ENCODE measurements around the gene SLC51B.
A peak's percentile ranks its signal among the peaks of the same experiment; 100 is the strongest.
"Not testable (repeated sequence)": the region's sequence is repeated elsewhere in the genome, so short reads cannot be mapped to it uniquely, and the experiment has no call there.

The SLC51B gene

DNA sequence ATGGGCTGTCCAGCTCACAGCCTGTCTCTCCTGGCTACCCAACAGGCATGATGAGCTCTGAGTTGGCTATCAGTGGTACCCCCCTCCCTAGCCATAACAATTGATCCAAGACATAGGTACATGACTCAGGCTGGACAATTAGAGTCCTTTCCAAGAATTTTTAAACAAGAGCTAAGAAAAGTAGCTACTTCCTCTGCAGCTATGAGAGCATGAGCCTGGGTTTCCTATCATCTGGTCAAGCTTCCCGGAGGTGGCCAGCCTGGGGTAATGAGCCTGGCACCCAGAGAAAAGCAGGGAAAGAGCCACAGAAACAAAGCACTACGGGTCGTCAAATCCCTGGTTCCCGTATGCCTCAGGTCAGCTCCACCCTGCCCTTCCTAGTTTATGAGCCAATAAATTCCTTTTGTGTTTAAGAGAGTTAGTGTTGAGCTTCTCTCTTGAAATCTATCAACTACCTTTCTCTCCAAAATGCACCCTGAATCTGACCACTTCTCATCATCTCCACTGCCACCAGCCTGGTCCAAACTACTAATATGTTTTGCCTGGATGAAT is 2.3 kb upstream of the SLC51B start:
- DNase-seq, result no peak

DNA sequence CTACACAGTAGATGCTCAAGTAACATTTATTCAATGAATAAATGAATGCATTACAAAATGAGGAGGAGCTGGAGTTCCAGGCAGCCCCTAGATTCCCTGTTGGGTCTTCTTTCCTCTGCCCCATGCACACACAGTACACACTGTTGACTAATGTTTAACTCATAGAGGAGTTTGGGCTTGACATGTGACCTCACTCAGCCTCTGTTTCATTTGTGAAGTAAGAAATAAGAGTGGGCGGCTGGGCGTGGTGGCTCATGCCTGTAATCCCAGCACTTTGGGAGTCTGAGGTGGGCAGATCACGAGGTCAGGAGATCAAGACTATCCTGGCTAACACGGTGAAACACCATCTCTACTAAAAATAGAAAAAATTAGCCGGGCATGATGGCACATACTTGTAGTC is 969 bp upstream of the SLC51B start:
- not testable (repeated sequence) for DNase-seq

GRCh38 chr15:65048241-65048640 is 3.1 kb downstream of the SLC51B start:
- DNase-seq, result no peak

- peak; percentile 86 for DNase-seq
These were observed 4.2 kb downstream of the SLC51B start for GRCh38 chr15:65049418-65049840.

DNA sequence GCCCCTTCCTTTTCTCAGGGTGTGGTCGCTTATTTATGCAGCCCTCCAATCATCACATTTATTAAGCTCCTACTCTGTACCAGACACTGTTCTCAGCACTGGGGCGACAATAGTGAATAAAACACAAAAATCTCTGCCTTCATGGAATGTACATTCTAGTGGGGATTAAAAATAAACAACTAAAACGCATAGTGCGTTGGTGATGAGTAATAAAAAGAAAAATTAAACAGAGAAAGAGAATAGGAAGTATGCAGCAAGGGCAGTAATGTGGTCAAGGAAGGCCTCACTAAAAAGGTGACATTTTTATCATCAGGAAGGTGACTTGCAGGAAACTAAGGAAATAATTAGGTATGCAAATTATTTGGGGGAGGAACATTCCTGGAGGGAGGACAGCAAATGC is 5.1 kb downstream of the SLC51B start:
- no peak for DNase-seq

- no peak for DNase-seq
These were observed 6.1 kb downstream of the SLC51B start for GRCh38 chr15:65051266-65051665.

- no peak for DNase-seq
These were observed 7.8 kb downstream of the SLC51B start for GRCh38 chr15:65052956-65053355.

- DNase-seq, result peak; percentile 25
These were observed 9.4 kb downstream of the SLC51B start for GRCh38 chr15:65054333-65055200.

- DNase-seq, result no peak
These were observed 10.1 kb downstream of the SLC51B start for GRCh38 chr15:65055201-65055870.

- no peak for DNase-seq
These were observed 10.9 kb downstream of the SLC51B start for GRCh38 chr15:65056106-65056505.

- no peak for DNase-seq
These were observed 11.8 kb downstream of the SLC51B start for GRCh38 chr15:65056868-65057548.

GRCh38 chr15:65057549-65057940 is 12.4 kb downstream of the SLC51B start:
- no peak for DNase-seq

DNA sequence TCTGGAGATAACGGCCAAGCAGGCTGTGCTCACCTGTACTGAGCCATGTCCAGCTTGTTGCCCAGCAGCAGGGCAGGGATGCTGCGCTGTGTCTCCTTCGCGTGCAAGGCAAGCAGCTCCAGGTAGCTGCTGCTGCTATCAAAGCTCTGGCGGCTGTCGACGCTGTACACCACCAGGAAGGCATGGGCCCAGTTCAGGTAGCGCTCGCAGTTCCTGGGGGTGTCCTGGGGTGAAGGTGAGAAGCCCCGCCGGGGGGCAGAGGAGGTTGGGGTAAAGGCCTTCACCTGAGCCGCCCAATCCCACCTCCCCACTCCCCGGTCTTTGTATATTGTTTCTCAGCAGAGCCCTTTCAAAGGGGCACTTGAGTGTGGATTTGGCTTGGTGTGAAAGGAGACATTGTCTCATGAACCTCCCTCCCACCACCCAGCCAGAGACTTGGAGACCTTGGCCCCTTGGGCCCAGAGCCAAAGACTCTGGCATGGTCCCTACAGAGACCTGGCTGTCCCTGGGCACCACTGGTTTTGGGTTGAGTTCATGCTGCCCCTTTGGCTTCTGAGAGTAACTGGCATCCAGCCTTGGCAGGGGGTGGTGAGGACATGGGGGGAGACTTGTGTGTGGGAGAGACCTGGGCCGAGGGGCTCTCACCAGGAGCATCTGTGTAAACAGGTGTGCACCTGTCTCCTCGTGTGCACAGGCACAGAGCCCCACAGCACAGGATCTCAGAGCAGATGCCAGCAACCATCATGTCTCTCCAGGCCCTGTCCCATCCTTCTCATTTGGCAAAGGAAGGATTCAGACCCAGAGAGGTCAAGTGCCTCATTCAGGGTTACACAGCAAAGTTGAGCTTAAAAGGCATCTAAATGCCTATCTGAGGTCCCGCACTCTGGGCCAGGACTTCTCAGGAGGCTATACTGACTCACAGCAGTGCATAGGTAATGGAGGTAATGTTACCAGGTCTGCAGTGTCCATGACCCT is 13.5 kb downstream of the SLC51B start:
- DNase-seq, result no peak

GRCh38 chr15:65059369-65059750 is 14.2 kb downstream of the SLC51B start:
- DNase-seq, result no peak

DNA sequence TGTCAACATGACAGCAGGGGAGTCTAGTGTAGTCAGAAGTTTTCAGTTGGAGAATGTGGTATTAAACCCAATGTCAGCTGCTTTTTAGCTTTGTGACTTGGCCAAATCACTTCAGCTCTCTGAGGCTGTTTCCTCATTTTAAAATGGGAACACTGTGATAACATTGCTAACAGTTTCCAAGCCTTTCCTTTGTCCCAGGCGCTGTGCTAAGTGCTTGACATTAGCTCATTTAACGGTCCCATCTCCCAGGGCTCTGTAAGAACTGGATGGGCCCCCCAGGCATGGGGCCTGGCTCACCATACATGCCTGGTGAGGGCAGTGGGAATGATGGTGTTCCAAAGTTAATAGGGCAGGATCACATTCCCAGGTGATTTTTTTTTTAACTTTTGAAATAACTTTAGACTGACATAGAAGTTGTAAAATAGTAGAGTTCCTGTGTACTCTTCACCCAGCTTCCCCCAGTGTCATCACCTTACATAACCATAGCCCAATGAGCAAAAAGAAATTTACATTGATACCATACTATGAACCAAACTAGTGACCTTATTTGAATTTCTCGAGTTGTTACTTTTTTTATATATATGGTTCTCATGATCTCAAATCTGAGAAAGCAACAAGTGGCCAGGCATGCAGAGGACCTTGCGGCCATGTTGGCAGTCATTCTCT is 14.9 kb downstream of the SLC51B start:
- DNase-seq, result no peak

DNA sequence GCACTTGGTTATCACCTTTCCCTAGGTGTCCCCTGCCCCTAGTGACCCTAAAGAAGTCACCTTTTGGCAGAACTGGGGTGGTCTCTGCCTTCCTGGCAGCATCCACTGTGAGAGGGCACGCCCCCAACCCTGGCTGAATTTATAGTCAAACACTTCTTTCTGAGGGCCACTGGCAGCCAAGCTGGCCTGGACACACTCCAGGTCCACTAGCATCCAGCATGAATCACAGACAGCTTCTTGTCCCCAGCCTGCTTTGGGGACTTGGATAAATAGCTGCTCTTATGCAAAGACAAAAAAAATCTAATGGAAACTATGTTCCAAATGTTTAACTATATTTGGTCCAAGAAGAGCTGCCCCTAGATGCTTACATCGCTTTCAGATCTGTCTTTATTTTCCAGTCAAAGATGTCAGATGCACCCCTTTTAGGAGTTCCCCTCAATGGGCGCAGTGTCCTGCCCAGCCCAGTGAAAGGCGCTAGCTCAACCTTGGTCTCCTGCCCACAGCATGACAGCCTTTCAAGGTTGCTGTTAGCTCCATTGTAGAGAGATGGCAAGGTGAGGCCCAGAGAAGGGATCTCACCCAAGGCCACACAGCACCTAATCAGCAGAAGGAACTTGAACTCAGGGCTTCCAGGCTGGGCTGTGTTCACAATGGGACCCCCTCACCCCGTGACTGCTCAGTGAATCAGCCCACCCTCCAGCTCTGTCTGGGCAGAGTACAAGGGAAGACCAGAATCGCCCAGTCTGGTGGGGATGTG is 15.6 kb downstream of the SLC51B start:
- DNase-seq, result no peak

DNA sequence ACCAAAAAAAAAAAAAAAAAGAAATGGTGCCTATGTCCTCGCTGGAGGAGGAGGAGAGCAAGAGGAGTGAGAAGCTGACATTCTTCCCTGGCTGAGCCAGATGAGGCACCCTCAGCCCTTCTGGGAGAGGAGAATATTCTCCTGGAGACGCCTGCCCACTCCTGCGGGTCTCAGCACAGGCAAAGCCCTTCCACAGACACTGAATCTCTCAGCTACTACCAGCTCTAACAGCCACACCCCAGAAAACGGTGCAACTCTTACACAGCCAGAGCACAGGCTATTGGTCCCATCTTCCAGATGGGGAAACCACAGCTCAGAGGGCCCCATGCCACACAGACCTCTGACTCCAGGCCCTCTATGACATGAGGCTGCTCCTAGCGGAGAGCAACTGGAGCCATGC is 16.9 kb downstream of the SLC51B start:
- DNase-seq, result no peak

- DNase-seq, result no peak
These were observed 17.5 kb downstream of the SLC51B start for GRCh38 chr15:65062726-65063125.

DNA sequence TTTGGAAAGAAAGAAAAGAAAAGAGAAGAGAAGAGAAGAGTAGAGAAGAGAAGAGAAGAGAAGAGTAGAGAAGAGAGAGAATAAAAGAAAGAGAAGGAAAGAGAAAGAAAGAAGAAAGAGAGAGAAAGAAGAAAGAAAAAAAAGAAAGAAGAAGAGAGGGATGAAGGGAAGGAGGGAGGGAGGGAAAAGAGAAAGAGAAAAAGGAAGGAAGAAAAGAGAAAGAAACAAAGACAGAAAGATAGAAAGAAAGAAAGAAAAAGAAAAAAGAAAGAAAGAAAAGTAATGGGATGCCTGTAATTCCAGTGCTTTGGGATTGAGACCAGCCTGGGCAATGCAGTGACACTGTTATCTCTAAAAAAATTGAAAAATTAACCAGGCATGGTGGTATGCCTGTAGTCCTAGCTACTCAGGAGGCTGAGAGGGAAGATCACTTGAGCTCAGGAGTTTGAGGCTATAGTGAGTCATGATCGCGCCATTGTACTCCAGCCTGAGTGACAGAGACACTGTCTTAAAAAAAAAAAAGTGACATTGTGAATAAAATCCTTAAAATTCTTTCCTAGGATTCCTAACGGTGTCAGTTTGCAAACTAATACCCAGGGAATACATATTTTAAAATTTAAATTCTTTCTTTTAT is 20.9 kb downstream of the SLC51B start:
- no peak for DNase-seq

DNA sequence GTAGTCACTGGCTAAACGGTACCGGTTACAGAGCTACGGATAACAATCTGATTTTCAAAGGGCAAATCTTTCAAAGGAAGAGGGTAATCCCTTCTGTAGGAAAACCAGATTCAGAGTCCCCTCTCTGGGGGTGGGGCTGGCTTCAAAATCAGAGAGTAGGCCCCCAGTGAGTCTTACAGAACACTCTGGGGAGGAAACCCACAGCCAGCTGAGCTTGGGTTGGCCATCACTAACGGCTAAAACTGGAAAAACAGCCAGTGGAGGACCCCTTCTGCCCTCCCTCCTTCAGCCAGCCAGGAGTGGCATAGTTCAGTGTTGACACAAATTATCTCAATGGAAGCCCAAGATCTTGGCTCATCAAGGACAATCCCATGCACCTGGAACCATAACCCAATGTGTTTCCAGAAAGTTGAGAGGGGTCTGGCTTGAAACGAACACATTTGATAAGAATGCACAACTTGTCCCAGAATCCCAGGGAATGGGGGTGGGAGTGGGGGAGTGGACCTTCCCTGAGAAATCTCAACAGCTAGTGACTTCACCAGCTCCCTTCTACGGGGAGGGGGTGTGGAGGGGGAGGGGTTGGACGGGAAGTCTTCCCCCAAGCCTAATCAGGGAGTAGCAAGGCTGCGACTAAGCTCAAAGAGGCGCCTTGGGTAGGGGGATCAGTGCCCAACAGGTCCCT is 21.6 kb downstream of the SLC51B start:
- no peak for DNase-seq
